SIG-M5 treated with dmso at 0.1 percent for 504 hours (cell line): ENCODE results near the gene JMJD6.
"Not testable (repeated sequence)": the region's sequence is repeated elsewhere in the genome, so short reads cannot be mapped to it uniquely, and the experiment has no call there.

Experiments used
- DNase-seq: peaks from one replicate; lab custom pipeline; 2025; ENCODE audit not compliant: unreplicated experiment; lab: John Stamatoyannopoulos, UW

Gene JMJD6

GRCh38 chr17:76737082-76737675 is 10.8 kb upstream of the JMJD6 start, which contains the start of gene SRSF2:
SRSF2 (minus strand) TSS chr17:76737331; CDS start chr17:76737160, 171 bp downstream.
- DNase-seq: peak; percentile 99

DNA sequence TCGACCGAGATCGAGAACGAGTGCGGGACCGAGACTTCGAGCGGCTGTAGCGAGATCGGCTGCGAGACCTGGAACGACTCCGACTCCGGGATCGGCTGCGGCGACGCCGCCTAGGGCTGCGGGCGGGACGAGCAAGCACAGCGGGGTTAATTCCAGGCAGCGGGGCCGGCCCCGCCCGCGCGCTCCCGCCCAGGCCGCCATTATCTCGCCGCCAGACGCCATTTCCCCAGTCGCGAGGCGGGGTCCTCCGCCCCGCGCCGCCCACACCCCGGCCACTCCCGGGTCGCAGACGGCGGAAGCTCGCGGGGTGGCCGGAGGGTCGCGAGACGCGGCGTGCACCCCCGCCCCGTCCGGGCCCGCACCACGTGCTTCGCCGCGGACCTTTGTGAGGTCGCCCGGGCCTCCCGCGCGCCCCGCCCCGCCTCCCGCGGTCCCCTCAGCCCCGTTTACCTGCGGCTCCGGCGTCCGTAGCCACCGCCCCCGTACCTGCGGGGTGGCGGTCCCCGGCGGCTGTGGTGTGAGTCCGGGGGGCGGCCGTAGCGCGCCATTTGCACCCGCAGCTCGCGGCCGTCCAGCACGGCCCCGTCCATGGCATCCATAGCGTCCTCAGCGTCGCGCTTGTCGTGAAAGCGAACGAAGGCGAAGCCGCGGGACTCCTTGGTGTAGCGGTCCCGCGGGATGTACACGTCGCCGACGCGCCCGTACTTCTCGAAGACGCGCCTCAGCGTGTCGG is 10.1 kb upstream of the JMJD6 start:
- peak; percentile 48 for DNase-seq

GRCh38 chr17:76735586-76736348 is 9.4 kb upstream of the JMJD6 start:
- no peak for DNase-seq

- DNase-seq: peak; percentile 64
Measured at GRCh38 chr17:76735006-76735405, 8.6 kb upstream of the JMJD6 start.

GRCh38 chr17:76734080-76734840 is 7.9 kb upstream of the JMJD6 start:
- DNase-seq: peak; percentile 85

DNA sequence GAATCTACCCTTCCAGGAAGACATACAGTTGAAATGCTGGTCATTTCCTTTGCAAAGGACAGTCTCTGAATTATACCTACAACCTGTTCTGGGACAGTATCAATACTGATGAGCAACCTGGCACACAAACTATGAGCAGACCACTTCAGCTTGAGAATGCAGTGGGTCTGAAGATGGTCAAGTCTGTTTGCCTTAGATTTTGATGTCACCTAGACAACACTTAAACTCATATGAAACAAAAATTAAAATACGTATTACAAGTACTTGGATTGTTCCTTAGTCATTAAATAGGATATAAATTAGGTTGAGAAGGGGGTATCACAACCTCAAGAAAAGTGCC is 7.2 kb upstream of the JMJD6 start:
- DNase-seq: no peak

DNA sequence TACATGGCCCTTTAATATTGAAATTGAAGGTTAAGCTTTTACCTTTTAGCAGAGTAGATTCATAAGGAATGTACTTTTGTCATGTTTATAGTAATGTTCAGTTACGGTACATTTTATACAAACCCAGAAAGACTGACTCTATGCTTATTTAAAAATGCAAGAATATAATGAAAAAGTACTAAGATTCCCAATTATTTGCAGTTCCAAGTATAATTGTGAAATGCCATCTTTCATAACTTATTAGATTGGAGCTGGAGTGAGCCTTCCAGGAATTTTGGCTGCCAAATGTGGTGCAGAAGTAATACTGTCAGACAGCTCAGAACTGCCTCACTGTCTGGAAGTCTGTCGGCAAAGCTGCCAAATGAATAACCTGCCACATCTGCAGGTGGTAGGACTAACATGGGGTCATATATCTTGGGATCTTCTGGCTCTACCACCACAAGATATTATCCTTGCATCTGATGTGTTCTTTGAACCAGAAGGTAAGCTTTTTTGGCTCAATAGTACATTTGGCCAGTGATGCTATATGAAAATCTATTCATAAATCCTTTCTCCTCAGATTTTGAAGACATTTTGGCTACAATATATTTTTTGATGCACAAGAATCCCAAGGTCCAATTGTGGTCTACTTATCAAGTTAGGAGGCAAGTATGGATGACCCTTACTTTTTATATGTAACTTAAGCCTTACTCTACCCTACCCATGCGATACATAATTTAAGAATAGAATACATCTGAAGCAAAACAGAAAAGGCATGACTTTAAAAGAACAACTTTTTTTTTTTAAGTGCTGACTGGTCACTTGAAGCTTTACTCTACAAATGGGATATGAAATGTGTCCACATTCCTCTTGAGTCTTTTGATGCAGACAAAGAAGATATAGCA is 6.6 kb upstream of the JMJD6 start:
- no peak for DNase-seq

GRCh38 chr17:76731800-76732733 is 5.7 kb upstream of the JMJD6 start:
- not testable (repeated sequence) for DNase-seq

GRCh38 chr17:76727745-76728456 is 1.5 kb upstream of the JMJD6 start:
- DNase-seq: peak; percentile 50

DNA sequence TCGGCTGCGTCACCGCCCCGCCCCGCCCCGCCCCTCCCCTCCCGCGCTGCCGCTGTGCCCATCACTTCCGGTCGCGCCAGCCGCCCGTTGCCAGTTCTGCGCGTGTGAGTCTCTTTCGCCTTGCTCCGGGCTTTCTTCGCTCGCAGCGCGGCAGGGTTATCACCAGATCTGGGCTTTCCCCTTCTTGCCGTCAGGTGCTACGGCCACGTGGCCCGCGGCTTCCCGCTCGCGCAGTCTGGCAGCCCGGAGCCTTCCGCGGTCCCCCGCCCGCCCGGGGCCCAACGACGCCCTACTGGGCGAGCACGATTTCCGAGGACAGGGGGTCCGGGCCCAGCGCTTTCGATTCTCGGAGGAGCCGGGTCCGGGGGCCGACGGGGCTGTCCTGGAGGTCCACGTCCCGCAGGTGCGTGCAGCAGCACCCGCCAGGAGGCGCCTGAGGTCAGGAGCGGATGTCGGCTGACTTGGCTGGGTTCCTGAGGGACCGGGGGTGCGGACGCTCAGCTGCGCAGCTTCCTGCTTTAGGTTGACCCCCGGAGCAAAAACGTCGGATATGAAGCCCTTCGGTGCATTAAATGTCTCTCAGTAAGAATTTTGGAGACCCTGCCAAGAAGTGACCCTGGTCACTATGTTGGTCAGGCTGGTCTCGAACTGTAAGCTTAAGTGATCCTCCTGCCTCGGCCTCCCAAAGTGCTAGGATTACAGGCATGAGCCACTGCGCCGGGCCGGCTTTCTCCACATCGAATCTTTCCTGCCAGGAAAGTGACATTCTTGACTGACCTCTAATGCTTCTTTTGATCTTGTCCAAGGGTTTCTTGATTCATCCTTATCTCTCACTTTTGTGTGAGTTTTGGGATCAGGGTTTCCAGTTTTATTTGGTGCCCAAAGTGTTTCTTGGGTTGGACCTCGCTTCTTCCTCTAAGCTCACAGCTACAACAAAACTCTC is 641 bp upstream of the JMJD6 start, which contains the start of gene METTL23:
Gene METTL23 (plus strand): TSS at position 64 of the 943 bp plus-strand sequence. CDS start 2,872 bp downstream, outside the sequence.
- DNase-seq: peak; percentile 49

DNA sequence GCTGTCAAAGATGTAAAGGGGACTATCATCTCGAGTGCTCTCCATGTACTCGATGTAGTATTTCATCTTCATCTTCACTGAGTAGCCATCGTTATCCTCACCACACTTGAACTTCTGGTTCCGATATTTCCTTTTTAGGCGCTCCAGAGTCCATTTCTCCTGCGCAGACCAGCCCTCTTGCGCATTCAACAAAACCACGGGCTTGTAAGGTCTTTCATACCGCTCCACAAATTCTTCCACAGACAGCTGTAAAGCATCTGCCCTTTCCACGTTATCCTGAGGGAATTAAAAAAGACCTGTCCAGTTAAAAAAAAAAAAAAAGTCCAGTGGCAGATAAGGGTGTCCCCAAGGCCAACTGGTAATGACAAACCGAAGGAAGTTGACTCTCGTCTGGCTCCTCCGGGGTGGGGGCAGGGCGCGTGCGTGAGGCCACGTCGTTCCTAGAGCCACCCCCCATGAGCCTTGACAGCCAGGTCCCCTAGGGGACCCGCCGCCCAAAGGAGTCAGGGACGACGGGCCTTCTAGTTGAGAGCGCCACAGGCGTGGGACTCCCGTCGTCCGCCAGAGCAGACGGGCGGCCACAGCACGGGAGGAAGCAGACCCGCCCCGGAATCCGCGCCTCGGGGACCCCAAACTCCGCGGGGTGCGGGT is 701 bp downstream of the JMJD6 start:
- DNase-seq: peak; percentile 57

DNA sequence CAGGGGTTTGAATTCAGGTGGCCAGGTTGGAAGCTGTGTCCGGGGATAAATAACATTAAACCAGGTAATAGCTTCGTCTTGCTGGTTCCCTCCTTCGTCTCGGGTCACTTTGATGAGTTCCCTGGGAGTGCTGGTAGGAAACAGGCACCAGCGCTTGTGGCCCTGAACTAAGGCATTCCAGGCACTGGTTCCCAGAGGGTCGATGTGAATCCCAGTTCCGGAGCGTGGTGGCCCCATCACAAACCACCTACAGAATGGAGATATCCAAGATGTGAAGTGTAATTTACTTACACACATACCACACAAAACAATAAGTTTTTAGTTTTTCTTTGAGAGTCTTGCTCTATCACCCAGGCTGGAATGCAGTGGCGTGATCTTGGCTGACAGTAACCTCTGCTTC is 2.6 kb downstream of the JMJD6 start:
- no peak for DNase-seq

- DNase-seq: not testable (repeated sequence)
Measured at GRCh38 chr17:76722977-76723376, 3.4 kb downstream of the JMJD6 start.

- DNase-seq: no peak
Measured at GRCh38 chr17:76722279-76722678, 4.1 kb downstream of the JMJD6 start.

- no peak for DNase-seq
Measured at GRCh38 chr17:76721463-76721862, 4.9 kb downstream of the JMJD6 start.

DNA sequence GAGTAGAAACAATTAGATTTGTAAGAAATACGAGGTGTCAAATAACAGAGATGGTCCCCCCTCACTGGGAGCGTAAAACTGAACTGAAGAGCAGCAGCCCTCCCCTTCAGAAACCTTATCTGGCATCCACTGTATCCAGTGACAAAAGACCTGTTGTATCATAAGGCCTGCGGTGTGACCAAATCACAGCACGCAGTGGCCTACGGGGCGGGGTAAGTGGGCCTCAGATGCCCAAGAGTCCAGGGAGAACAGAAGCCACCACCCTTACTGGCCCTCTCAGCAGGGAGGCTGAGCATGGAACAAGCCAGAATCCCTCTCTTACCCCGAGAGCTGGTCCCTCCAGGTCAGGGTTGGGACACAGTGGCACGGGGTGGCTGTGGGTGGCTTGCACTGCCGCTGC is 5.5 kb downstream of the JMJD6 start:
- DNase-seq: no peak

GRCh38 chr17:76720211-76720610 is 6.2 kb downstream of the JMJD6 start:
- DNase-seq: no peak
